GM19043 (cell line): ENCODE data around the gene AXIN2.
"Not testable (repeated sequence)": the region's sequence is repeated elsewhere in the genome, so short reads cannot be mapped to it uniquely, and the experiment has no call there.

ENCODE experiments used
- ATAC-seq: cut with Tn5 transposase; IDR thresholded peaks from one replicate; pipeline ENCODE4 v1.9.1; 2021; ENCODE audit warnings: low read depth; ENCODE audit not compliant: unreplicated experiment

The AXIN2 gene

GRCh38 chr17:65538675-65539529, 22.5 kb downstream of the AXIN2 start:
- no peak for ATAC-seq

GRCh38 chr17:65537845-65538674, 23.4 kb downstream of the AXIN2 start:
- ATAC-seq, result no peak

DNA sequence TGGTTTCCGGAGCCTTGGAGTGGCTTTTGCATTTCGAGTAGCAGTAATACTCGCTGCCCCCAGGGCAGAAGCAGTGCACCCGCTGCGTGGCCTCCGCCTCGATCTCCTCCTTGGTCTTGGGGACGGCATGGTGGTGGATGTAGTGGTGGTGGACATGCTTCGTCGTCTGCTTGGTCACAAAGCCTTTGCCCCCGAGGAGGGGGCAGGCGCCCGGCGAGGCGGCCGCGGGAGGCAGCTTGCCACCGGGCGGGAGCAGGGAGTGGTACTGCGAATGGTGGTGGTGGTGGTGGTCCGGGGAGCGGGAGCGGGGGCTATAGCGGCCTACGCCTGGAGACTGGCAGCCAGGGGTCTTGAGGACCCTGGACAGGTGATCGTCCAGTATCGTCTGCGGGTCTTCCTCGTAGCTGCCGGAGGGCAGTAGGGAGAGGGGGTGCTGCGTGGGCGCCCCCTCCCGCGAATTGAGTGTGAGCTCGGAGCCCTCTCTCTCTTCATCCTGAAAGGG, 24.1 kb downstream of the AXIN2 start:
- ATAC-seq, result no peak

DNA sequence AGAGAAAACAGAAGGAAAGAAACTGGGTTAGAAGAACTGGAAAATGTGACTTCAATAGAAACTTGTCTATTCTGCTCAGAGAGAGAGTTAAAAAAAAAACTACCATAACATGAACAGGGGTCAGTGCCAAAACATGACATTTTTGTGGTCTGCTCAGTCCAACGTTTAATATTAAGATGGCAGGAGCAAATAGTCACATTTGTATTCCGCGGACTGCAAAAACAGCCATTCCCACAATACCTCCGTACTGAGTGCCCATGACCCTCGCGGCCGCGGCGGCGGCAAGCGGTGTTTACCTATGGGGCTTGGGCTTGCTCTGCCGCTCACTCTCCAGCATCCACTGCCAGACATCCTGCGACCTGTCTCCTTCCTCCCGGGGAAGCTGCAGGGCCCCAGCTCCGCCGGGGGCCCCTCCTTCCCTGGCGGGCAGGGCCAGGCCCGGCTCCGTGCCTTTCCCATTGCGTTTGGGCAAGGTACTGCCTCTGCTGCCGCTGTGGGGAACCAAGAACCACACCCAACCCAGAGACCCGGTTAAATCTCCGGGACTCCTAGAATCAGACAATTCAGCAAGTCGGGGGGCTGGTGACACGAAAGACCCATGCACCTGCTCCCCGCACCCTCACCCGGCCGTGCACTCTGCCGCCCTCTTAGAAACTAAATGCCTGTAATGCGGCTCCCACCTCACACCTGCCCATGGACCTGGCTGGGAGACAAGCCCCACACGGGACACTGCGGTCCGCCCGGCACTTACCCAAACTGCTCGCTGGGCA, 24.7 kb downstream of the AXIN2 start:
- no peak for ATAC-seq

- no peak for ATAC-seq
These were observed 25.5 kb downstream of the AXIN2 start for GRCh38 chr17:65535777-65536572.

GRCh38 chr17:65533852-65534457, 27.5 kb downstream of the AXIN2 start:
- no peak for ATAC-seq

DNA sequence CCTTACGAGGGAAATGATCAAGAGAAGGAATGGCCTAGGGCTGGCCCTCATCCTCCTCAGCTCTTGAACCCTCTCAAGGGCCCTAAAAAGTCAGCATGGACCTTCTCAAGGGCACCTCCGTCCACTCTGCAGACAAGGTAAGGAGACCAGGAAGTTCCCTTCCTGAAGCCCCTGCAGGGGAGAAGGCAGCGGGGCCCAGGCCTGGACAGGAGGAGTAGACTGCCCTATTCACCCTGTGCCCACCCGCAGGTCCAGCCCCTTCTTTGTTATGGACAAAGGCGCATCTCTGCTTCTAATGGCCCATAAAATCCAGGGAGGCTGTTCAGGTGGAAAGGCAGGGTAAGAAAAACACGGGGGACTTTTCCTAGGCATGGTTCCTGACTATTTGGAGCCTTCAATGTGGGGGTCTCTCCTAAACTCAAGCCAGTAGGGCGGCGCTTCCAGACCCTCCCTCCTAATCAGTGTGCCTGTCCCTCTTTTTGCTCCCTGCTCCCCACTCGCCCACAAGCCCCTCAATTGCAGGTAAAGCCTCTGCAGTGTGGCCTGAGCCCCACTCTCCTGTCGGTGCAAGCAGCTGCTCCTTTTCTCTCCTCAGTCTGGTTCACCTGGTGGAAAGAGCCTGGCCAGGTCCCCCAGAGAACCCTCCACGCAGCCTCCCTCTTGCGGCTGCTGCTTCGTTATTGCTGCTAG, 28.2 kb downstream of the AXIN2 start:
- ATAC-seq, result no peak

- ATAC-seq, result no peak
These were observed 29.2 kb downstream of the AXIN2 start for GRCh38 chr17:65532101-65532890.

DNA sequence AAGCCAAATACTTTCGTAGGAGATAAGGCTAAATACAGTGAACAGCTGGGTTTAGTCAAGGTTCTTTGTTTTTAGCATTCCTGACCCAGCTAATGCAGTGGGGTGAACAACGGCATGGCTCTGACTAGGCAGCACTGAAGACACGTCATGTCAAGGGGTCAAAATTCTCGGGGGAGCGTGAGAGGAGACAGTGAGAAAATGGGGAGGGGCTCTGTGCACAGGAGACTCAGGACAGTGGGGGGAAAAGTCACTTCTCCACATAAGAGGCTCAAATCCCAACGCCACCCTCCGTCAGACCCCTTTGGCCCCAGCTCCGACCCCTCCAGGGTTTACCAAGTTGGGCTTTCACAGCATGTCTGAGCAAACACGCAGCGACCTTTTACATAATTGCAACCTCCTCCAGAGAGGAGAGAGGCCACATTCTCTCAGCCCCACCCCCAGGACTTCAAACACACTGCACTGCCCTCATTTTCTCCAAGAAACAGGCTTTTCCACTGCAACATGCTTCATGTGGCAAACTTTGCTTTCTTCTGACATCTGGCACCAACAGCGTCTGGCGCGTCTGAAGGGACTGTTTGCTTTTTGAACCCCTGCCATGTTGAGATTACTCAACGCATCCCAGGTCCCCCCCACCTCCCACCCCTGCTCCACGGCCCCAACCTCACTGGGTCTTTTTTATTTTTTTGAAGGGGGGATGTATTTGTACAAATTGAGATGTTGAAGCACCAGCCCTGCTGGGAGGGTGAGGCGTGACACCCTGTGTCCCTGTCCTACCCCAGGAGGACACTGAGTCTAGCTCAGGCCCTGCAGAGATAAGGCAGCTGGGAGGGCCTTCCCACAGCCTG, 30.0 kb downstream of the AXIN2 start:
- no peak for ATAC-seq

- no peak for ATAC-seq
These were observed 30.8 kb downstream of the AXIN2 start for GRCh38 chr17:65530523-65531255.

GRCh38 chr17:65529761-65530522, 31.5 kb downstream of the AXIN2 start:
- ATAC-seq, result no peak

GRCh38 chr17:65529040-65529633, 32.3 kb downstream of the AXIN2 start:
- no peak for ATAC-seq

- no peak for ATAC-seq
These were observed 33.4 kb downstream of the AXIN2 start for GRCh38 chr17:65527857-65528591.

DNA sequence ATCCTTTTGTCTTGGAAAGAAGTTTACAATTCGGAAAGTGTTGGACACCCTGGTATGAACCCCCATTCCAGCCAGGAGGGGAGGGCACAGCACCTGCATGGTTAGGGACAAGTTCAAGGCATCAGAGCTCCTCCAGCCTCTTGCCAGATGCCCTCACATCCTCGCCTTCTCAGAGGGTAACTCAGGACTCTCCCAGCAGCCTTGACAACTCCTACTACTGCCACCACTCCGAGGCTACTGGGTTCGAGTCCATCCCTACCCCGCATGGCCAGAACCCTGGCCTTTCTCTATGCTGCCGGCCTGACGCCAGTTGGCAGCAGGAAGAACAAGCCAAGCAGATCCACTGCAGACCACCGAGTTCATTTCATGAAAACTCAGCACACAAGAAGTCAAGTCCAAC, 34.1 kb downstream of the AXIN2 start:
- ATAC-seq, result no peak

- ATAC-seq, result not testable (repeated sequence)
These were observed 34.6 kb downstream of the AXIN2 start for GRCh38 chr17:65526854-65527253.
